Lung microvascular endothelial cell (primary cell): Measurements from ENCODE around the gene MMP11. TPM values are rescaled to one million over a fixed set of nuclear protein-coding genes. Genes with fewer than 3 reads are reported as not detected.

Experiments used
- DNase-seq, 2 donors: peaks; one replicate each; pipeline versions ENCODE4 v3.0.0 to v3.0.0-alpha.2; 2010; ENCODE audit warnings: low read depth in 2 of 2
- total RNA-seq: library from RNA; depleted of rRNA; stranded (reverse); fragments of >200 nt; gene quantifications from 2 replicates; pipeline ENCODE4 v1.2.1, GENCODE V29; 2014

Gene MMP11
- total RNA-seq, 1 donor from 2014 or later, result 3.4 TPM

DNA sequence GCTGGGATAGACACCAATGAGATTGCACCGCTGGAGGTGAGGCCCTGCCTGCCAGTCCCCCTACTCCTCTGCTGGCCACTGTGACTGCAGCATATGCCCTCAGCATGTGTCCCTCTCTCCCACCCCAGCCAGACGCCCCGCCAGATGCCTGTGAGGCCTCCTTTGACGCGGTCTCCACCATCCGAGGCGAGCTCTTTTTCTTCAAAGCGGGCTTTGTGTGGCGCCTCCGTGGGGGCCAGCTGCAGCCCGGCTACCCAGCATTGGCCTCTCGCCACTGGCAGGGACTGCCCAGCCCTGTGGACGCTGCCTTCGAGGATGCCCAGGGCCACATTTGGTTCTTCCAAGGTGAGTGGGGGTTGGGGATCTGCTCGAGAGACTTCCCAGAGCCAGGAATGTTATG is 8.4 kb downstream of the MMP11 start:
- no peak for DNase-seq

GRCh38 chr22:23781511-23782183 is 9.0 kb downstream of the MMP11 start:
- no peak for DNase-seq

- DNase-seq, result no peak
Observed at GRCh38 chr22:23782252-23782651, 9.6 kb downstream of the MMP11 start.

- DNase-seq, result no peak
Observed at GRCh38 chr22:23782703-23783102, 10.1 kb downstream of the MMP11 start.

DNA sequence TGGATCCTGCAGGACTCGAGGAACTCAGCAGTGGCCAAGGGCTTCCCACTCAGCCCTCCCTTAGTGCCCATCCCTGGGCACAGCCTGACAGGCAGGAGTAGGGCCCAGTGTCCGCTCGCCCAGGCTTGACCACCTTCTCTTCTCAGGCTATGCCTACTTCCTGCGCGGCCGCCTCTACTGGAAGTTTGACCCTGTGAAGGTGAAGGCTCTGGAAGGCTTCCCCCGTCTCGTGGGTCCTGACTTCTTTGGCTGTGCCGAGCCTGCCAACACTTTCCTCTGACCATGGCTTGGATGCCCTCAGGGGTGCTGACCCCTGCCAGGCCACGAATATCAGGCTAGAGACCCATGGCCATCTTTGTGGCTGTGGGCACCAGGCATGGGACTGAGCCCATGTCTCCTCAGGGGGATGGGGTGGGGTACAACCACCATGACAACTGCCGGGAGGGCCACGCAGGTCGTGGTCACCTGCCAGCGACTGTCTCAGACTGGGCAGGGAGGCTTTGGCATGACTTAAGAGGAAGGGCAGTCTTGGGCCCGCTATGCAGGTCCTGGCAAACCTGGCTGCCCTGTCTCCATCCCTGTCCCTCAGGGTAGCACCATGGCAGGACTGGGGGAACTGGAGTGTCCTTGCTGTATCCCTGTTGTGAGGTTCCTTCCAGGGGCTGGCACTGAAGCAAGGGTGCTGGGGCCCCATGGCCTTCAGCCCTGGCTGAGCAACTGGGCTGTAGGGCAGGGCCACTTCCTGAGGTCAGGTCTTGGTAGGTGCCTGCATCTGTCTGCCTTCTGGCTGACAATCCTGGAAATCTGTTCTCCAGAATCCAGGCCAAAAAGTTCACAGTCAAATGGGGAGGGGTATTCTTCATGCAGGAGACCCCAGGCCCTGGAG is 10.9 kb downstream of the MMP11 start:
- no peak for DNase-seq

- no peak for DNase-seq
Observed at GRCh38 chr22:23784215-23784732, 11.6 kb downstream of the MMP11 start.

DNA sequence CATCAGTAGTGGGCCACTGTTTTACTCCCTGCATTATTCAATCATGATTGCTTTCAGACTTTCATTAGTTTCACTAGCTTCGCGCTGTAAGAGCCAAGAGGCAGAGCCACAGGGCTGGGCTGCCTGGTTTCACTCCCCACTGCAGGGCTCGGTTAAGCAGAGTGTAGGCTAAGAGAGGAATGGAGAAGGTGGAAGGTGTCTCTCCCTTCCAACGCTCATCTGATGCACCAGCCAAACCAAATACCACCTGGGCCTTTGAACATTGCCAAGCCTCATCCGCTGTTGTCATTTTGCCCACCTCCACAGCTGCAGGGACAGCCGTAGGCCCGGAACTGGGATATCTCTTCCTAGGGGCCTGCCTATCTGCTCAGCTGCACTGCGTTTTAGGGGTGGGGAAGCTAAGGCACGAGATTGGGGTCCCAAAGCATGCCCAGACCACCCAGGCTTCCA is 13.6 kb downstream of the MMP11 start:
- DNase-seq, result no peak

GRCh38 chr22:23786752-23787599 is 14.3 kb downstream of the MMP11 start, which contains the start of gene SMARCB1:
Gene SMARCB1 (plus strand): TSS chr22:23786966. CDS start chr22:23787170, 204 bp downstream.
- peak; percentile 90 to 92 for DNase-seq

DNA sequence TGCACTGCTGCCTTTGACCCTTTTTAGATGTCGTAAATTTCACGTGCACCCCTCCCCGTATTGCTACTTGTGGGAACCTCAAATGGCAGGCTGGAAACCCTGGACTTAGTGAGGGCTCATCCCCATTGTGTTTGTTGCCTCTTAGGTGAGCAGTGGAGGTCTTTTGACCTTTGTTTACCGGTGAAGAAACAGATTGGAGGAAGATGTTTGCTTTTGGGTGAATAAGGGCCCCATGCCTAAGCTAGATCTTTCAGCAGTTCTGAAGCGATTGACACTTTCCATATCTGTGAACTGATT is 14.9 kb downstream of the MMP11 start:
- no peak for DNase-seq

DNA sequence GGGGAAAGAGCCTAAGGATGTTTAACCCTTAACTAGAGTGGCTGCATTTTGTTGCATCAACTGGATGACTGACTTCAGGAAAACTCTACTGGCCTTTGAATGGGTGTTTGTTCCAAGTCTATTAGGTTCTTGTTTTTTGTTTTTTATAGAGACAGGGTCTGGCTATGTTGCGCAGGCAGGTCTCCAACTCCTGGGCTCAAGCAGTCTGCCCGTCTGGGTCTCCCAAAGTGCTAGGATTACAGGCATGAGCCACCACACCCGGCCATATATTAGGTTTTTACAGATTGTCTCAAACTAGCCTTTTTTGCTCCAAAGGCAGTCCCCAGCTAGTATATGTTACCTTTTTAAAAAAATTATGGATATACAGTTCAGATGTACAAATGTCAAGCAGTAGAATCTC is 15.3 kb downstream of the MMP11 start:
- no peak for DNase-seq

DNA sequence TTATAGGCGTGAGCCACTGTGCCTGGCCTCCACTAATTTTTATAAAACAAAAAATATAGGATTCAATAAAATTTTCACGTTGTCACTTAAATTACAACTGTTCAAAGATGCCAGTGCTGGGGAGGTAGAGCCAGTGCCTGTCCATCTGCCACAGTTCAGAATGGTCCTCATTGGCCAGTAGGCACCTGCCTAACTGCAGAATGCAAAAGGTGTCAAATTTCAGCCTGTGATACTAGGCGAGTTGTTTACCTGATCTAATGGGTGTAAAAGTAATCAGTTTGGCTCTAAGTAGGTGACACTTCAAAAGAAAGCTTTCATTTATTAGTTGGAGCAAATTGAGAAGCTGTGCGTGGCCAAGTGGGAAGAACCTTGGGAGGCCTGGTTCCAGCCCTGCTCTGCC is 16.5 kb downstream of the MMP11 start:
- DNase-seq, result no peak

DNA sequence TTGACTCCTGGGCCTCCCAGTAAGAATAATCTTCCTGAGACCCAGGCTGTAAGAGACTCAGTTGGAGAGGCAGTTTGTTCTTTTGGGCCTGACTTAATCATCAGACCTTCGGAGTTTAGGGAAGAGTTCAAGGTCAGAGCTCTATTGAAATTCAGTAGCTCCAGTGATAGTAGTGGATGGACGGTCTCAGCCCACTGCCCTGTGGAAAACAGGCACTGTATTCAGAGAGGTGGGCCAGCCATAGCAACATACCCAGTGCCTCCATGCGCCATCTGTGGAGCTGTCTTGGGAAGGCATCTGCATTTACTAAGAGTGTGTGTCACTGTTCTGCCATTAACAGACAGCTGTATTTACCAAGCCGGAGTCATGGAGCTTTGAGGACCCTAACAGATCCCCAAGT is 17.0 kb downstream of the MMP11 start:
- DNase-seq, result peak in 1 of 2 donors; percentile 16

DNA sequence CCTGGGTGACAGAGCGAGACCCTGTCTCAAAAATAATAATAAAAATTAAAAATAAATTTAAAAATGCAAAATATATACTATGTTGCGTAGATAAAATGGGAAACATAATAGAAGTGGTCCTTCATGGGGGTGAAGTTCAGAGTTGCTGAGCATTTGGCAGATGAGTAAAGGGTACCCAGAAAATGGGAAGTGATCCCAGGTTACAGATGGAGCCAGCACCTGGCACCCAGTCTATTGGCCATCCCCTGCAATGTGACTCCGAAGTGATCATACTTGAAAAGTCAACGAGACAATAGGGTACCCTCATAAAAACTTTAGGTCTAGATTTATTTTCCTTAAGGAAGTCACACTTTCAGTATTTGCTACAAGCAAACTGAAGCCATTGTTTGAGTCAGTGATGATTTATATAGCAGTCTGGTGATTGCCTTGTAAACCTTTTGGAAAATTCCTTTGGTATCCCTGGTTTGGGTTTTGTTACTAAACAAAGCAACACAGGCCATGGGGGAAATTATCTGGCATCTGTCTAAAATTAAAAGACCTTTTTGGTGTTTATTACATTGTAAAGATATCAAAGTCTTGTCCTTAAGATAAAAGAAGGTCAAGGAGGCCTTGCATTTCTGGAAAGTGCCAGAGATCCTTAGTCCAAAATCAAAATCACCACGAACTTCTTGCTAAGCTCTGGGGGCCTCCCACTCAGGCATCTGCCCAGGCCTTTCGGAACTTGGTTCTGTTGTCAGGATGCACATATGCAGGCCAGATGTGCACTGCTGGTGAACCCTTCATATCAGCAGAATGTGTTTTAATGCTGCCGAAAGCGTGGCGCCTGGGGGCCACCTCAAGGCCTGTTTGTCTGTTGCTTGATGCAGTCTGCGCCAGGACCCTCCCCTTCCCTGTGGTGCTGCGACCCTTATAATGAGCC is 18.4 kb downstream of the MMP11 start:
- no peak for DNase-seq

- no peak for DNase-seq
Observed at GRCh38 chr22:23791738-23792645, 19.3 kb downstream of the MMP11 start.

GRCh38 chr22:23793326-23793725 is 20.7 kb downstream of the MMP11 start:
- no peak for DNase-seq

DNA sequence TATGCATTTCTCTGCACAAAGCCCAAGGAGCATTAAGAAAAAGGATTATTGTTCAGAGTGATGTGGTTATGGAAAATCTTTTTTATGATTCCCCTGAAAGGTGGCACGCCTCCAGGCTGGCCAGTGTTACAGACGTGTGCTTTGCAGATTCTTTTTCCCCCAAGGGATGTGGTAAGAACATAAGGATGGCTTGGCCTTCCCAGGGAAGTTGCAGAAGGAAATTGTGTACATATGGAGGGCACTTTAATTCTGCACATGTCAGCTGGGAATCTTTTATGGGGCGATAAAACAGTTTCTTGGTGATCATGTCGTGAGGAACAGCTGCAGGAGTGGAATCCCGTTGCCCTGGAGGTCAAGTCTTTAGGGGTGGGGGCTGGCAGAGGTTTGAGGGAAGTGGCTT is 23.8 kb downstream of the MMP11 start:
- no peak for DNase-seq

DNA sequence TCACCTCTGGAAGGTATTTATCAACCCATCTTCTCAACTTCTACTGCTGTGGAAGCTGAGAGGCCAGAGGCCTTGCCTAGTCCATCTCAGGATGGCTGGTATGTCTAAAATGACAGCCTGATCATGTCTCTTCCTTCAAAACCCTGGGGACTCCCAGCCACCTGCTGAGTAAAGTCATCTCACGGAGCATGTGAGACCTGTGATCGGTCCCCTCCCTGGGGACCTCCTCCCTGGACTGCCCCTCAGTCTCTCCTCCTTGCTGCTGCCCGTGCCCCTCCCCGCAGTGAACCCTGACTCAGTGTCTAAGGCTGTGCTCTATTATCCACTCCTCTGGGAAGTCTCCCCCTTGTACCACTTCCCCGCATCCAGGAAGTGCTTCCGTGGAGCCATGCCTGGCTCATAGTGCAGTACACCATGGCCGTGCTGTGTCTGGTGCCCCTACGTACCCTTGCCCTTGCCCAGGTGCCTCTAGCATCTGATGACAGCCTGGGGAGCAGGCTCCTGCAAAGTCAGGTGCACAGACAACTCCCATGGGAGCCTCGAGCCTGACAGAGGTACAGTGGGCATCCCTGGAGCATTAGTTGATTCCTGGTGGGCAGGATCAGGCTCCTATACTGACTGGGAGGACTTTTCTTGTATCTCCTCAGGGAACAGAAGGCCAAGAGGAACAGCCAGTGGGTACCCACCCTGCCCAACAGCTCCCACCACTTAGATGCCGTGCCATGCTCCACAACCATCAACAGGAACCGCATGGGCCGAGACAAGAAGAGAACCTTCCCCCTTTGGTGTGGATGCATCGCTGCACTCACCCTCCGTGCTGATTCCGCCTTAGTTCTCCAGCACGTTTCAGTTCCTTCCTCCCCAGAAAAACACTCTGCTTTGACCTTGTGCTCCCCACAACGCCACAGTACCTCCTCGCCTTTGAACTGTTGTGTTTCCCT is 27.9 kb downstream of the MMP11 start:
- DNase-seq, result no peak

- DNase-seq, result no peak
Observed at GRCh38 chr22:23801238-23801821, 28.7 kb downstream of the MMP11 start.
